SK-N-SH (cell line): Measurements from ENCODE around the gene MPO. TPM values are rescaled to one million over a fixed set of nuclear protein-coding genes. Genes with fewer than 3 reads are reported as not detected.

Source experiments
- CTCF ChIA-PET: fragments of 300-600, 350-600 bp; formaldehyde crosslinking; extraction: SDS; loops from one replicate; lab custom pipeline; 2021; lab: Yijun Ruan, JAX
- POLR2A ChIA-PET: fragments of 350-600 bp; sonication (Branson Sonifier 250); formaldehyde crosslinking; extraction: SDS; loops from one replicate; lab custom pipeline; 2020; ENCODE audit warnings: antibody characterized with exemption, inconsistent platforms; lab: Yijun Ruan, JAX
- DNase-seq: peaks from one replicate; pipeline ENCODE4 v3.0.0; 2012
- H2AFZ ChIP-seq: fragments of 200-600 bp; sonication (generic); 2 replicates; pipeline ENCODE4 v1.8.1; 2016; ENCODE audit warnings: antibody characterized with exemption, mild to moderate bottlenecking, low read depth
- H3F3A ChIP-seq: fragments of 200-600 bp; sonication (generic); replicated peaks from 2 replicates; pipeline ENCODE3; 2016; ENCODE audit warnings: antibody characterized with exemption, mild to moderate bottlenecking; ENCODE audit not compliant: insufficient read depth
- H3K27ac ChIP-seq, 2 experiments: fragments of 200-500 bp in 1 of 2; fragments of 200-600 bp in 1 of 2; sonication (Bioruptor generic) in 1 of 2; sonication (generic), shearing (Covaris generic) in 1 of 2; 2 replicates each; pipeline versions ENCODE4 v1.5.1 to v1.6.1; 2014 to 2016; ENCODE audit warnings: low read depth in 2 of 2, inconsistent platforms in 1 of 2, low read length in 1 of 2, mild to moderate bottlenecking in 1 of 2, mixed read lengths in 1 of 2
- H3K27me3 ChIP-seq: fragments of 200-600 bp; sonication (generic), shearing (Covaris generic); 2 replicates; pipeline ENCODE4 v1.6.1; 2016; ENCODE audit warnings: mixed run types; ENCODE audit not compliant: insufficient read depth
- H3K36me3 ChIP-seq, 2 experiments: fragments of 200-500 bp in 1 of 2; fragments of 200-600 bp in 1 of 2; sonication (Bioruptor generic) in 1 of 2; sonication (generic) in 1 of 2; replicated peaks in 1 of 2; 2 replicates each; pipeline versions ENCODE3 to v1.5.1; 2014 to 2016; ENCODE audit warnings: low read length in 1 of 2, mild to moderate bottlenecking in 1 of 2; ENCODE audit not compliant: insufficient read depth in 2 of 2, control insufficient read depth in 1 of 2
- H3K4me1 ChIP-seq, 2 experiments: fragments of 200-500 bp in 1 of 2; fragments of 200-600 bp in 1 of 2; sonication (Bioruptor generic) in 1 of 2; sonication (generic), shearing (Covaris generic) in 1 of 2; 2 replicates each; pipeline versions ENCODE4 v1.5.1 to v1.6.1; 2014 to 2016; ENCODE audit warnings: low read depth in 1 of 2, low read length in 1 of 2, mixed run types in 1 of 2; ENCODE audit not compliant: insufficient read depth in 2 of 2, control insufficient read depth in 1 of 2
- H3K4me2 ChIP-seq: fragments of 200-600 bp; sonication (generic), shearing (Covaris generic); 2 replicates; pipeline ENCODE4 v1.6.1; 2017; ENCODE audit warnings: mixed run types
- H3K4me3 ChIP-seq, 2 experiments: fragments of 200-500 bp in 1 of 2; fragments of 200-600 bp in 1 of 2; sonication (Bioruptor generic) in 1 of 2; sonication (generic), shearing (Covaris generic) in 1 of 2; 2 replicates each; pipeline versions ENCODE4 v1.5.1 to v1.8.1; 2014 to 2016; ENCODE audit warnings: low read depth in 2 of 2, inconsistent platforms in 1 of 2, low read length in 1 of 2, mild to moderate bottlenecking in 1 of 2, mixed read lengths in 1 of 2, moderate library complexity in 1 of 2
- H3K79me2 ChIP-seq: fragments of 200-600 bp; sonication (generic); 2 replicates; pipeline ENCODE4 v1.8.1; 2017; ENCODE audit warnings: mild to moderate bottlenecking; ENCODE audit not compliant: insufficient read depth
- H3K9ac ChIP-seq: fragments of 200-600 bp; sonication (generic); 2 replicates; pipeline ENCODE4 v1.6.1; 2017; ENCODE audit warnings: mixed run types
- H3K9me2 ChIP-seq: fragments of 200-600 bp; sonication (generic); 2 replicates; pipeline ENCODE4 v1.6.1; 2017; ENCODE audit warnings: mixed run types
- H3K9me3 ChIP-seq: fragments of 200-600 bp; sonication (generic); 2 replicates; pipeline ENCODE4 v1.6.1; 2017; ENCODE audit warnings: mixed run types, mild to moderate bottlenecking, moderate library complexity
- H4K20me1 ChIP-seq: fragments of 200-600 bp; sonication (generic); 2 replicates; pipeline ENCODE4 v1.6.1; 2017; ENCODE audit warnings: mild to moderate bottlenecking, mixed run types; ENCODE audit not compliant: insufficient read depth
- EP300 ChIP-seq, 2 experiments: IDR thresholded peaks; 2 replicates each; pipeline versions ENCODE4 v1.4.0 to v1.6.1; 2012; ENCODE audit warnings: borderline replicate concordance in 1 of 2, low read depth in 1 of 2, low read length in 1 of 2
- EZH2phosphoT487 ChIP-seq: fragments of 200-600 bp; sonication (generic); IDR thresholded peaks from 2 replicates; pipeline ENCODE4 v1.6.1; 2017; ENCODE audit warnings: low read depth, mixed run types, mild to moderate bottlenecking, antibody characterized with exemption, moderate library complexity, borderline replicate concordance
- FOXJ3 ChIP-seq: sonication (generic); formaldehyde crosslinking; IDR thresholded peaks from 2 replicates; pipeline ENCODE4 v1.5.1; 2020; ENCODE audit warnings: mild to moderate bottlenecking, missing genetic modification reagents
- GABPA ChIP-seq: IDR thresholded peaks from 2 replicates; pipeline ENCODE4 v1.4.0; 2012; ENCODE audit warnings: low read depth, mild to moderate bottlenecking
- JUND ChIP-seq: IDR thresholded peaks from 2 replicates; pipeline ENCODE4 v1.4.0; 2012
- MEF2A ChIP-seq: IDR thresholded peaks from 2 replicates; pipeline ENCODE4 v1.4.0; 2012; ENCODE audit warnings: low read depth, borderline replicate concordance
- PBX3 ChIP-seq: IDR thresholded peaks from 2 replicates; pipeline ENCODE4; 2012
- RFX5 ChIP-seq: IDR thresholded peaks from 2 replicates; pipeline ENCODE4 v1.6.1; 2012; ENCODE audit warnings: mild to moderate bottlenecking, improper control_type of control experiment, low read length
- USF2 ChIP-seq: fragments of 150-350 bp; IDR thresholded peaks from 2 replicates; pipeline ENCODE4 v1.6.1; 2017; ENCODE audit warnings: antibody characterized with exemption, low read length, low read depth, borderline replicate concordance
- WGBS: methylation state at CpG from one replicate; pipeline ENCODE4 v1.1.6; 2017; ENCODE audit warnings: low lambda C conversion rate; 5-methylcytosine and 5-hydroxymethylcytosine counted together
- polyA plus RNA-seq, 3 experiments: library from polyadenylated mRNA; depleted of rRNA; stranded (reverse); fragments of >200 nt; gene quantifications; 2 replicates each; pipeline ENCODE4 v1.2.3, GENCODE V29; 2012
- TF ChIP-seq, protein P1 (sequence below): IDR thresholded peaks from 2 replicates; pipeline ENCODE4 v1.4.0; 2012; ENCODE audit warnings: low read depth, borderline replicate concordance

MPO gene
- polyA plus RNA-seq, 1 of the 3 experiments (the other 2 are of a cell fraction): not detected

DNA sequence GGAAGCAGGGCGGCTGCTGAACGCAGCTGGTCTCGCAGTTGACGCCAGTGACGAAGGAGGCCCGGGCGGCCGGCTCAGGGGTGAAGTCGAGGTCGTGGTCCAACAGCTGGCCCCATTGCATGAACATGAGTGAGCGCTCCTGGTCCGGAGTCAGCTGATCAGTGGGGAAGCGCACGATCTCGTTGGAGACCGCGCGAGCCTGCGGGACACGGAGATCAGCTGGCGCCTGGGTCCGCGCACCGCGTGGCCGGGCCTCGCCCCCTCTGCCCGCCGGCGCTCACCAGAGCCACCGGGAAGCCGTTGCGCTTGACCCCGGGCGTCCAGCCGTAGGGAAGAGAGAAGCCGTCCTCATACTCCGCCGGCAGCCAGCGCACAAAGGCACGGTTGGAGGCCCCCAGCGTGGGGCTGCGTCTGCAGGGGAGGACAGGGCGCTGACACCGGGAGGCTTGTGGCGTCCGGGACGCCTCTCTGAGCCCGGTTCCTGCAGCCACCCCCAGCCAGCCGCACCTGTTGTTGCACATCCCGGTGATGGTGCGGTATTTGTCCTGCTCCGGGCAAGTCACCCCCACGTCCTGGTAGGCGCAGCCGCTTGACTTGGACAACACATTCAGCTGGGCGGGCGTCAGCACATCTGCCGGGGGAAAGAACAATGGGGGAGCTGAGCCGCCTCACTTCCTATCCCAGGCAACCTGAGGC, 1.6 kb downstream of the MPO start:
- Histone ChIP-seq H4K20me1 (no peaks in the 10 kb centered on the region), H2AFZ (no peak overlapping the region), H3K4me1 (no peaks in the 10 kb centered on the region; a peak in 1 of 4 replicates), H3K36me3 (no peaks in the 10 kb centered on the region), H3K9me2 (no peaks in the 10 kb centered on the region), H3K27ac (no peak overlapping the region), H3F3A (no peaks in the 10 kb centered on the region), H3K27me3 (peaks cover 24% of the 10 kb centered on the region), H3K9ac (no peak overlapping the region), H3K4me3 (no peak overlapping the region), H3K4me2 (no peak overlapping the region), H3K9me3 (no peaks in the 10 kb centered on the region), H3K79me2 (no peaks in the 10 kb centered on the region)
- 51% methylated on average over 55 of the region's 60 CpGs for WGBS
- POLR2A ChIA-PET: no interaction called here
- no peak for DNase-seq
- no peak for TF ChIP-seq EZH2phosphoT487
- CTCF ChIA-PET: interaction anchor here (0.7 to 1.0 kb wide), 6 partner anchors 8 to 79 kb away, joined by 3 read pairs; no protein-coding TSS in a partner anchor

DNA sequence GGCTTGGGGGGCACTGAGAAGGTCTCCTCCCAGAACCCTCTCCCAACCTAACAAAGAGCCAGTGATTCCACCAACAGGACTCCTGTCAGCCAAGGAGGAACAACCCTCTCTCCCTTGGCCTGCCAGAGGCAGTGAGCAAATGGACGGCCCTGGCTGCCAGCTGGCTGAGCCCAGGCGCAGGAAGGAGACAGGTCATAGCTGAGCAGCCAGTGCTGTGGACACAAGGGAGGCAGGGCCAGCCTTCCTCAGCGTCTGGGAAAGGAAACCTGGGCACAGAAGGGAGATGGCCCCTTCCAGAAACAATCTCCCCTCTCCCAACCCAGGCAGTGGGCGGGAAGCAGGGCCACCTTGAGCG, 2.1 kb downstream of the MPO start:
- H4K20me1 ChIP-seq: no peaks in the 10 kb centered on the region
- CTCF ChIA-PET: interaction anchor here (0.9 to 1.0 kb wide), 2 partner anchors 26 to 39 kb away, joined by 3 read pairs; no protein-coding TSS in a partner anchor
- H3K4me2 ChIP-seq: no peak overlapping the region
- H3F3A ChIP-seq: no peaks in the 10 kb centered on the region
- POLR2A ChIA-PET: no interaction called here
- TF ChIP-seq, protein P1, sequence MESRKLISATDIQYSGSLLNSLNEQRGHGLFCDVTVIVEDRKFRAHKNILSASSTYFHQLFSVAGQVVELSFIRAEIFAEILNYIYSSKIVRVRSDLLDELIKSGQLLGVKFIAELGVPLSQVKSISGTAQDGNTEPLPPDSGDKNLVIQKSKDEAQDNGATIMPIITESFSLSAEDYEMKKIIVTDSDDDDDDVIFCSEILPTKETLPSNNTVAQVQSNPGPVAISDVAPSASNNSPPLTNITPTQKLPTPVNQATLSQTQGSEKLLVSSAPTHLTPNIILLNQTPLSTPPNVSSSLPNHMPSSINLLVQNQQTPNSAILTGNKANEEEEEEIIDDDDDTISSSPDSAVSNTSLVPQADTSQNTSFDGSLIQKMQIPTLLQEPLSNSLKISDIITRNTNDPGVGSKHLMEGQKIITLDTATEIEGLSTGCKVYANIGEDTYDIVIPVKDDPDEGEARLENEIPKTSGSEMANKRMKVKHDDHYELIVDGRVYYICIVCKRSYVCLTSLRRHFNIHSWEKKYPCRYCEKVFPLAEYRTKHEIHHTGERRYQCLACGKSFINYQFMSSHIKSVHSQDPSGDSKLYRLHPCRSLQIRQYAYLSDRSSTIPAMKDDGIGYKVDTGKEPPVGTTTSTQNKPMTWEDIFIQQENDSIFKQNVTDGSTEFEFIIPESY: no peak
- TF ChIP-seq FOXJ3 (CRISPR knock-in tag) (no peak), RFX5 (no peak), PBX3 (no peak), GABPA (no peak), EZH2phosphoT487 (no peak), JUND (no peak), EP300 (IDR thresholded peaks at IDR 0.05; ENCODE audit: borderline replicate concordance in 1 of 2, low read depth in 1 of 2, low read length in 1 of 2) (no peak), USF2 (no peak), MEF2A (no peak)
- H3K4me3 ChIP-seq: no peak overlapping the region
- no peaks in the 10 kb centered on the region for H3K36me3 ChIP-seq
- peaks cover 19% of the 10 kb centered on the region for H3K27me3 ChIP-seq
- DNase-seq: peak; percentile 58
- WGBS: 30% methylated on average over 4 of the region's 5 CpGs
- no peak overlapping the region for H3K27ac ChIP-seq
- no peak overlapping the region for H3K9ac ChIP-seq
- no peak overlapping the region for H2AFZ ChIP-seq
- no peaks in the 10 kb centered on the region for H3K9me3 ChIP-seq
- H3K9me2 ChIP-seq: no peaks in the 10 kb centered on the region
- no peaks in the 10 kb centered on the region for H3K79me2 ChIP-seq
- H3K4me1 ChIP-seq: no peaks in the 10 kb centered on the region; a peak in 1 of 4 replicates
